Stimulated activated CD8-positive, alpha-beta memory T cell treated with anti-CD3 and anti-CD28 coated beads, Interleukin-15, amount 100 ng/mL, for 48 hours (primary cell): ENCODE data around the gene TBC1D22B.
"Not testable (repeated sequence)": the region's sequence is repeated elsewhere in the genome, so short reads cannot be mapped to it uniquely, and the experiment has no call there.

ENCODE experiments used
- DNase-seq, 2 donors: peaks; one replicate each; pipeline ENCODE4 v3.0.0-alpha.2; 2020; ENCODE audit warnings: low read depth in 2 of 2

Gene TBC1D22B

DNA sequence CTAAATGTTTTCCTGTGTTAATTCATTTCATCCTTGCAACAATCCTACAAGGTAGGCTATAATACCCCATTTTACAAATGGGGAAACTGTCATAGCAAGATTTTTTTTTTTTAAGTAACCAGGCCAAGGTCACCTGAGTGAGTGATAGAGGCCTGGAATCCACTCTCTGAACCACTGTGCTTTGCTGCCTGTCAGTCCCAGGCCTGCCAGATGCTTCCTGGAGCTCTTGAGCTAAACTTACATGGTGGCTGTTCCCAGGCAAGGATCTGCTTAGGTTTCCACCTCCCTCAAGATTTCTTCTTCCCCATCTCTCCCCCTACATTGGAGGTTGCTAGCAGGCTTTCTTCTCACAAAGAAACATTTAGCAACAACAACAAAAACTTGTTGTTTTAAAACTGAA is 63.5 kb downstream of the TBC1D22B start:
- no peak for DNase-seq

DNA sequence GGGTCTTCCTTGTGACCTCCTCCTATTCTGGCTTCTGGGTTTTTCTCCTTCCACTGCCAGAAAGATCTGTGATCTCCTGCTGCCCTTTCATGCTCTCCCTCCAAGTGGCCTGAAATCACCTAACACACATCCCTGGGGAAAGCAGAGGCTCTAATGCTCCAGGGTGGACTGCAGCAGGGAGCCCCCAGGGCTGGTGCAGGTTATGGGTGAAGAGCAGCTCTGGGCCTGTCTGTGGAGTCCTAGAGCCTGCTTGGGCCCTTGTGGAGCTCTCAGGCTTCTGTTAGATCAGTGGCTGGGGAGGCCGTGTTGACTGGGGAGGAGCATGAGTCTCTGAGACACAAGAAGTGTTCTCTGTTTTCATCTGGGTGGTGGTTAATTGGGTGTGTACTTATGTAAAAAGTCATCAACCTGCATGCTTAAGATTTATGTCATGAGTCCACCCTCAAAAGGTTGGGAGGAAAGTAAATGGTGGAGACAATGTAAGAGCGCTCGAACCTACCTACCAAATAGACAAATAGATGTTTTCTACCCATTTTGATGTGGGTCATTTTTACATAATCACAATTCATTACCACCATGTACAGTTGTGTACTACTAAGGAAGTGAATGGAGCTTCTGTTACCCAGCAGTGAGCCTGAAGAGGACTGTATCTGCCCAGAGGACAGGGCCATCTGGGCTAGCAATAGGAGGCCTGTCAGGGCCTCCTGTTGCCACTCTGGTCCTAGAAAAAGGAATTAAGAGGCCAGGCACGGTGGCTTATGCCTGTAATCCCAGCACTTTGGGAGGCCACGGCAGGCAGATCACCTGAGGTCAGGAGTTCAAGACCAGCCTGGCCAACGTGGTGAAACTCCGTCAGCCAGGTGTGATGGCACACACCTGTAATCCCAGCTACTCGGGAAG is 64.2 kb downstream of the TBC1D22B start:
- DNase-seq: no peak

DNA sequence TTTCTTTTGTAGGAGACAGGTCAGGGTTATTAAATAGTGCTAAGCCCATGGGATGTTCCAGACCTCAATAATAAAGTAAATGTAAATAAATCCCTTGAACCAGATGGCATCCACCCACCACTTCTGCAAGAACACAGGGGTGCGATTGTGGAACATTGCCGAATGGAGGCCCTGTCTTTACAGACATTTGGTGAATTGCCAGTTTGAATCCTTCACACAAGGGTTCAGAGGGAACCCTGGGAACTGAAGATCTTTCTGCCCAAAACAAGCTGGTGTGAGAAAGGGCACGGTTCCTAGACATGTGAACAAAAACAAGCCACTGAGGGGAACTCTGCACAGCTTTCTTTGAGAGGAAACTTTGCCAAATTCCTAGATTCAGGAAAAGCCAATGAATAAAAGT is 66.0 kb downstream of the TBC1D22B start:
- DNase-seq: no peak

DNA sequence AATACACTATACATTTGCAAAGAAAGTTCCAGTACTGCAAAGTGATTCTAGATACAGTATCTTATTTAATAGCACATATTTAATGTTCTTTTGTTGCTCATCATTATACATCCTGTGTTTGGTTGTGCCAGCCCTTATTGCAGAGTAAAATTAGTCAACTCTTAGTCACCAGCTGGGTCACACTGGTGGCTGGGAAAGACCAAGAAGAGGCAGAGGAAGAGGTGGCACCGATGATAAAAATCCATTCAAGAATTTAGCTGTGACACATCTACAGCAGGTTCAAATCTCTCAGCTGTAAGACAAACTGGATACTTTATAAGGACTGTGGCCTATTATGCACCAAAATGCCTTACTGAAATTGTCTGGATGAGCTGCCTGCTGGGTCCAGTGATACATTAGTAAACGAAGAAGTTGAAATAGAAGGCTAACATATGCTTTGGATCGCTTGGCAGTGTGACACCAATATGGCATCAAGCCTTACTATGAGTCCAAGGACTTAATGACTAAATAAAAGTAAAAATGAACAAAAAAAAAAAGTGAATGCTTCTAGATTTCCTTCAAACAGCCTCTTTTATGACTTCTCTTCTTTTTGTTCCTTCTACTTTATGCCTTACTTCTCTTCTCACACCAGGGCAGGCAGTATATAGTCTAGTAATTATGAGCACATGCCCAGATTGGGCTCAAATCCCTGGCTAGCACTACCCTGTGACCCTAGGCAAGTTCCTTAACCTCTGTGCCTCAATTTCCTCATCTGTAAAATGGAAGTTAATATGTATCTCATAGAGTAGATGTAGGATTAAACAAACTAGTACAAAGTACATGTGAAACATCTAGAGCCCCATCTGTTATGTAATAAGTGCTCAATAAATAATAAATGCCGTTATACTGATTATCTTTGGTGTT is 66.8 kb downstream of the TBC1D22B start:
- DNase-seq: peak in 1 of 2 donors; percentile 12

DNA sequence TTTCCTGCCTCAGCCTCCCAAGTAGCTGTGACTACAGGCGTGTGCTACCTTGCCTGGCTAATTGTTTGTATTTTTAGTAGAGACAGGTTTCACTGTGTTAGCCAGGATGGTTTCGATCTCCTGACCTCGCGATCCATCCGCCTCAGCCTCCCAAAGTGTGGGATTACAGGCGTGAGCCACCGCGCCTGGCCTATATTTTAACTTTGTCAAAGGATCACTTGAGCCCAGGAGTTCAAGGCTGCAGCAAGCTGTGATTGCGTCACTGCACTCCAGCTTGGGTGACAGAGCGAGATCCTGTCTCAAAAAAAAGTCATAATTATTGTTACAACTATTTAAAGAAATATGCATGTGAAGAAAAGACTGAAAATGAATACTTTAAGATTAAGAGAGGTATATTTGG is 72.8 kb downstream of the TBC1D22B start:
- DNase-seq: not testable (repeated sequence)

DNA sequence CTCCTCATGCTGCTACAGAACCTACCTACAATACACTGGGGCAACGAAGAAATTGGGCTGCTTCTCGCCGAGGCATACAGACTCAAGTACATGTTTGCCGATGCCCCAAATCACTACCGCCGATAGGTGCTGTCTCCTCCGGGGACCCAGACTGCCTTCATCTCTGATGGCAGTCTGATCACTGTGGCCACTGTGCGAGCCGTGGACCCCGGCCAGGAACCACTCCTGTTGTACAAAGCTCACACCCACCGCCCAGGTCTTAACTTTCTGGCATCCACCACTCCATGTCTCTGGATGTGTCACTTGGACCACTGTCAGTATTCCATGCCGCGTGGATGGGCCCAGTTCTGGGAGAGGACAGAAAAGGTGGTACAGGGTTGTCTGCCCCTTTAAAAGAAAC is 73.5 kb downstream of the TBC1D22B start:
- DNase-seq: no peak

DNA sequence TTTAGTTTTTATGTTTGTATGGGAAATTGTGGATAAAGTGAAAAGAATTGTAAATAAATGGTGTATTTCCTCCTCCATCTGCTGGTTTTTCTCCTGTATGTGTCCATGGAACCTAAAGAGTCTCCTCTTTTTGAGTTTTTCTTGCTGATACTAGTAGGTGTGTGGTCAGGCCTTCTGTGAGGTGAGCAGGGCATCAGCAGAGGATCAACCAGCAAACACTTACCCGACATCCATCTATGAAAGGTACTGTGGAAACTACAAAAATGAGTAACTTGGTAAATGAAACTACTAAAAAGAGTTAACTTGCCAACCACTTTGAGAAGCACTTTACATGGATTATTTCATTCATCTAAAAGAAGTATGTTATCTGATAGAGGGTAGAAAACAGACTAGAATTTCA is 75.3 kb downstream of the TBC1D22B start:
- DNase-seq: no peak

DNA sequence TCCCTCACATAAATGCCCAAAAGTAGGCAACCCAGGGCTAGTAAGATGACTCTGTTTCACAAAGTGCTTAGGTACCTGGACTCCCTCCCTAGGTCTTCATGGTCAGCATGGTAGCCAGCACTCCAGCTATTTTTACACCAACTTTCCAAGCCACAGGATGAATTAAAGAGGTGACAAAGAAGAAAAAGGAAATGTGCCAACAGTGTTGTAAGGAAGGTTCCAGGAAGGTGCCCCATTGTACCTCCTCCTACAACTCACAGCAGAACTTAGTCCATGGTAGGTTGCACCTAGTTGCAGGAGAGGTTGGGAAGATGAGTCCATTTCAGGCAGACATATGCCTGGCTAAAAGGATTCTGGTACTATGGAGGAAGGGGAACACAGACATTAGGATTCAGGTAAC is 76.5 kb downstream of the TBC1D22B start:
- DNase-seq: no peak

DNA sequence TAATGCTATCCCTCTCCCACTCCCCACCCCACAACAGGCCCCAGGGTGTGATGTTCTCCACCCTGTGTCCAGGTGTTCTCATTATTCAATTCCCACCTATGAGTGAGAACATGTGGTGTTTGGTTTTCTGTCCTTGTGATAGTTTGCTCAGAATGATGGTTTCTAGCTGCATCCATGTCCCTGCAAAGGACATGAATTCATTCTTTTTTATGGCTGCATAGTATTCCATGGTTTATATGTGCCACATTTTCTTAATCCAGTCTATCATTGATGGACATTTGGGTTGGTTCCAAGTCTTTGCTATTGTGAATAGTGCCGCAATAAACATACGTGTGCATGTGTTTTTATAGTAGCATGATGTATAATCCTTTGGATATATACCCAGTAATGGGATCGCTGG is 80.7 kb downstream of the TBC1D22B start:
- not testable (repeated sequence) for DNase-seq

DNA sequence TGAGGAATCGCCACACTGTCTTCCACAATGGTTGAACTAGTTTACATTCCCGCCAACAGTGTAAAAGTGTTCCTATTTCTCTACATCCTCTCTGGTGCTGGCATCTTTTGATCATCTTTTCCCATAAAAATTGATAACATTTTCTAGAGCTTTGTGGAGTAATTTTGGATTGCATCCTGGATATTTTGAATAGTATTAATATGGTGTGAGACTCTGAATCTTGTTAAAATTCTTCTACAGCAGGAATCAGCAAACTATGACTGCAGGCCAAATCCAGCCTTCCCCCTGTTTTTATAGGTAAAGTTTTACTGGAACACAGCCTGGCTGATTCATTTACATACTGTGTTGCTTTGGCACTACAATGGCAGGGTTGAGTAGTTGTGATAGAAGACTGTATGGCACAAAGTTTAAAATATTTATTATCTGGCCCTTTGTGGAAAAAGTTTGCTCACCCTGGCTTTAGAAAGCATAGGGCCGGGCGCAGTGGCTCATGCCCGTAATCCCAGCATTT is 81.2 kb downstream of the TBC1D22B start:
- no peak for DNase-seq

DNA sequence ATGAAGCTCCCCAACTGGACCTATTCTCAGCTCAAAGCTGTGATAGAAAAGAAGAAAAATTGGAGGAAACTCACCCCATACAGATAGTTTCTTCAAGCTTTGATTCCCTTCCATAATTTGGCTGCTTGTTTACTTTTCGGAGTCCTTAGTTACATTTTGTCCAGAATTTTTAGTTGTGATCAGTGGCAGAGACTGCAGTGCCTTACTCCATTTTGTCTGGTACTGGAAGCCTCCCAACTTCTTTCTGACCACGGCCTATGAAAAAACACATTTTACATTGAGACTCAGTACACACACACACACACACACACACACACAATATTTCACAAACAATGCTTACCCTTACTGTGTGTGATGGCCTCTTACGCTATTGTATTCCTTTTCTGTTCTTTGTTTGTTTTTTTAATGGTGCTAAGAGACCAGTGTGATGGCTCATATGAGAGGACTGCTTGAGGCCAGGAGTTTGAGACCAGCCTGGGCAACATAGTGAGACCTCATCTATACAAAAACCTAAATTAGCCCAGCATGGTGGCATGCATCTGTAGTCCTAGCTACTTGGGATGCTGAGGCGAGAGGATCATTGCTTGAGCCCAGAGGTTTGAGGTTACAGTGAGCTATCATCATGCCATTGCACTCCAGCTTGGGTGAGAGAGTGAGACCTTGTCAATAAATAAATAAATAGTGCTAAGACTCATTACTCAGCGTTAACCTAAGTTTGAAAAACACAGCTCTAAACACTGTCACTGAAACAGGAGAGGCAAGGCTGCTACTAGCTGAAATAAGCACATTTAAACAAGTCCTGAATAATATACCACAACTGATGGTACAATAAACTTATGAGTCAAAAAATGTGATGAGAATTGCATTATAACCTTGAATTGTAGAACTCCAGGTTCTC is 82.4 kb downstream of the TBC1D22B start:
- DNase-seq: no peak

DNA sequence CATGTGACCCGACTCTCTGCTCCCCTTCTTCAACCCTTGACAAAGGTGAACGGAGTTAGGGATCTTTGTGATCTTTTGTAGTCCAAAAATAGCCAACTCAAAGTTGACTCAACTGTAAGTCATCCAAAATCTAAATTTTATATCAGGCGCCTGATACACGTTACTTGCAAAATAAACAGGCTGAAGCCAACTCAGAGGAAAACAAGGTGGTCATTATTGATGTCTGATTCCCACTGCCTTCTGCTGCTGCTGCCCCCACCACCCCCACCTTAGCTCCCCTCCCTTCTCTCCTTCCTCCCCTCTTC is 83.0 kb downstream of the TBC1D22B start:
- no peak for DNase-seq

DNA sequence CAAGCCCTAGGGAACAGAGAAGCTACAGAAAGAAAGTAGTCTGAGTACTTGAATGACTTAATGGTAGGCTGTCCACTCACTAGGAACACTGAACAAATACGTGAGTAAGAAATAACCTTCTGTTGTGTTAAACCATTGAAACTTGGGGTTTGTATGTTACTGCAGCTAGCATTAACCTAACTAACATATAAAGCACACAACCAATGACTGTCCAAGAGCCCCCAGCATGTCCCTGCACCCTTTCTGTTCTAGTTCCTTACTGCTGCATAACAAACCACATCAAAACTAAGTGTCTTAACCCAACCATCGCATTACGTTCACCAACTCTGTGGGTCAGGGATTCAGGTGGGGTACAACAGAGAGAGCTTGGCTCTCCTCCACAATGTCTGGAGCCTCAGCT is 85.7 kb downstream of the TBC1D22B start:
- no peak for DNase-seq

DNA sequence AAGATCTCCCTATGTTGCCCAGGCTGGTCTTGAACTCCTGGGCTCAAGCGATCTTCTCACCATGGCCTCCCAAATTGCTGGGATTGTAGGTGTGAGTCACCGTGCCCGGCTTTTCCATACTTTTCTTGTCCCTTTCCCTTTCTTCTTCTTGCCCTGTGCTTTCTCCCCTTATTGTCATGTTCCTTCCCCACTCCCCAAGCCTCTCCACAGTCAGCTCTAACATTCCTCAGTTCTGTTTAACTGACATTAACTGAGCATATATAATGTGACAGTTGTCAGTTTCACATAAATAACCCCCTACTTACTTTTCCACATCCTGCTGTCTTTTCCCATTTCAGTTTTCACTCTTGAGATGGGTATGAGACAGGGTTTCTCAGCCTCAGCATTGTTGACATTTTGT is 86.7 kb downstream of the TBC1D22B start:
- DNase-seq: no peak

DNA sequence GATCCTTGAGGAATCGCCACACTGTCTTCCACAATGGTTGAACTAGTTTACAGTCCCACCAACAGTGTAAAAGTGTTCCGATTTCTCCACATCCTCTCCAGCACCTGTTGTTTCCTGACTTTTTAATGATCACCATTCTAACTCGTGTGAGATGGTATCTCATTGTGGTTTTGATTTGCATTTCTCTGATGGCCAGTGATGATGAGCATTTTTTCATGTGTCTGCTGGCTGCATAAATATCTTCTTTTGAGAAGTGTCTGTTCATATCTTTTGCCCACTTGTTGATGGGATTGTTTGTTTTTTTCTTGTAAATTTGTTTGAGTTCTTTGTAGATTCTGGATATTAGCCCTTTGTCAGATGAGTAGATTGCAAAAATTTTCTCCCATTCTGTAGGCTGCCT is 88.2 kb downstream of the TBC1D22B start:
- not testable (repeated sequence) for DNase-seq

DNA sequence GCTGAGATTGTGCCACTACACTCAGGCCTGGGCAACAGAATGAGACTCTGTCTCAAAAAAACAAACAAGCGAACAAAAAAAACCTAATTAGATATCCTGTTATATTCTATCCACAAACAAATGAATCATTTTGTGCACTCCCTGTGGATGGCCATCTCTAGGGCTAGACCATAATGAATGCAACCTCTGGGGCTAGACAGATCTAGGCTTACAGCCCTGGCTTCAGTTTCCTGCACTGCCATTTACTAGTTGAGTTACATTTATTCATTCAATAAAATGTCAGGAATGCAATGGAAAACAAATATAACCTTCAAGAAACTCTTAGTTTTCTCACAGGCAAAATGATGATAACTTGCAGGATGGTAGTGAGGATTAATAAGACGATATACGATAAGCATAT is 89.6 kb downstream of the TBC1D22B start:
- DNase-seq: no peak

DNA sequence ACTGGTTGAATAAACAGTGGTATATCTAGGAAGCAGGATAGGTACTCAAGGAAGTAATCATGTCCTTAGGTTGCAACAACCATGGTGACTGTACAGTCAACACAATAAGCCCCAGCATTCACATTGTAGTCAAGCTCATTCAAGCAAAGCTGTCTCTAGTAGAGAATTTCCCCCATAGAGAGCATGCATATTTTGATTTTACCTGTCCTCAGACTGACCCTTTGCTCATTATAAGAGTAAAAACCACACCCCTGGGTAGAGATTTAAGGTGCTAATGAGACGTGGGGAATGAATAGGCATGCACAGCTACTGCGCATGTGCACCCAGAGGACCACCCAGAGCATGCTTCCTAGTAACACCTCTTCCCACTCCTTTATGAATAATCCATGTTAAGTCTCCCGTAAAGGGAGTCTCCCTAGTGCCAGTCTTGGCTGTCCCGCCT is 90.1 kb downstream of the TBC1D22B start:
- no peak for DNase-seq

DNA sequence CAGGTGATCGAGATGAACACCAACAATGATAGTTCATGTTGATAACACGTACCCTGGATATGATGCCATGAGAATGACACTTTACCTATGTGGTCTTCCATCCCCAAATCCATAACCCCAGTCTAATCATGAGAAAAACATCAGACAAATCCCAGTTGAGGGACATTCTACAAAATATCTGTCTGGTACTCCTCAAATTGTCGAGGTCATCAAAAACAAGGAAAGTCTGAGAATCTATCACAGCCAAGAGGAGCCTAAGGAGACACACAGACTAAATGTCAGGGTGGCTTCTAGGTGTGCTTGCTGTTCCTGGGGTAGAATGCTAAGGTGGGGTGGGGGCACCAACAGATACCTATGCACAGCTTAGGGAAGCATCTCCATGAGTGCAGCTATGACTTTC is 93.5 kb downstream of the TBC1D22B start:
- no peak for DNase-seq

DNA sequence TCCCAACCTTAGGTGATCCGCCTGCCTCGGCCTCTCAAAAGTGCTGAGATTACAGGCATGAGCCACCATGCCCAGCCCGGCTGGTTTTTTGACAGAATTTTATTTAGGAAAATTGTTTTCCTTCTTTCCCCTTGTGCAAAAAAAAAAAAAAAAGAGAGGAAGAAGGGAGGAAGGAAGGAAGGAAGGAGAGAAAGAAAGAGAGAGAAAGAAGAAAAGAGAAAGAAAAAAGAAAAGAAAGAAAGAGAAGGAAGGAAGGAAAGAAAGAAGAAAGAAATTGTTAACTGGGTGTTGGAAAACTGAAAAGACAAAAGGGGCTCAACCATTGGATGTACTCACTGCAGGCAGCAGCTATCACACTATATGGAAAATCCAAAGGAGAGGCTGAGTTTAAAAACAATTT is 94.8 kb downstream of the TBC1D22B start:
- DNase-seq: no peak

DNA sequence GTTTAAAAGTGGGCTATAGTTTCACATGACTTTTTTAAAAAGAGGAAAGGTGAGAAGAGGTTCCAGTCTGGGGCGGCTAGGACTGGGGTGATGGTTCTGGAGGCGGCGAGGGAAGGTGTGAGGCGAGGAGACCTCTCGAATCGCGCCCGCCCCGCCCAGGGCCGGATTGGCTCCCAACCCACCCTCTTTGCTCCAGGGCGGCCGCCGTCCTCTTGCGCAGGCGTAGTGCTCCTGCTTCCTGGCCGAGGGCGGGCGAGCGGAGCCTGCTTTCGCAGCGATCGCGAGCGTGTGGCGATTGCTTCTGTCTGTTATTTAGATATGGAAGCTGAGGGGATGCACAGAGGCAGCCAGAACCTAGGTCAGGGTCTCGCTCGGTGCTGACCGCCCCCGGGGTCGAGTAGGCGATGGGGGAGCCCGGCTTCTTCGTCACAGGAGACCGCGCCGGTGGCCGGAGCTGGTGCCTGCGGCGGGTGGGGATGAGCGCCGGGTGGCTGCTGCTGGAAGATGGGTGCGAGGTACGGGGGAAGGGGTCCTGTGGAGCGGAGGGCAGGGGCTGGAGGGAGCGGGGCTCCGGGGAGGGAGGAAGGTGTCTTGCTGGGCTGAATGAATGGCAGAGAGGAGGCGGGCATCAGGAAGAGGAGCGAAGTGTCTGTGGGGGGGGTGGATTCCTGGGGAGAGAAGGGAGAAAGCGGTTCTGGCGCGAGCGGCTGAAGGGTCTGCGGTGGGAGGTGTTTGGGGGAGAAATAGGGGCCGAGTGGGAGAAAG is 96.4 kb downstream of the TBC1D22B start, which contains the start of gene RNF8:
Gene RNF8, plus strand, starts transcription at position 223 of the 765 bp plus-strand sequence. Its CDS starts 182 bp downstream, at position 405.
- peak; percentile 87 to 91 for DNase-seq
